Measurements from ENCODE around the gene SLC35D1.

GRCh38 chr1:67020304-67020703 lies 33.6 kb downstream of the SLC35D1 start:
- TF ChIP-seq MXI1 (IDR thresholded peaks at IDR 0.05; ENCODE audit: low read depth, low read length) (no peak), E2F4 (CRISPR knock-in tag; IDR thresholded peaks at IDR 0.05; ENCODE audit: low read depth) (no peak), STAT6 (CRISPR knock-in tag; IDR thresholded peaks at IDR 0.05) (no peak), FOXM1 (IDR thresholded peaks at IDR 0.05; ENCODE audit: low read depth) (no peak), FOXM1 (CRISPR knock-in tag; IDR thresholded peaks at IDR 0.05; ENCODE audit: low read depth) (no peak), FOXO4 (CRISPR knock-in tag; IDR thresholded peaks at IDR 0.05) (no peak), MTF1 (CRISPR knock-in tag; IDR thresholded peaks at IDR 0.05; ENCODE audit: borderline replicate concordance) (no peak), CTCF (IDR thresholded peaks at IDR 0.05 in 2 of 3, conservative IDR thresholded peaks at IDR 0.05 in 1 of 3; ENCODE audit: insufficient read depth in 2 of 3, low read depth in 1 of 3, low read length in 3 of 3) (no peak), RERE (CRISPR knock-in tag; IDR thresholded peaks at IDR 0.05; ENCODE audit: borderline replicate concordance) (no peak), GABPA (tag; conservative IDR thresholded peaks at IDR 0.05; ENCODE audit: low read depth) (no peak)
